CD4-positive, alpha-beta T cell treated with Interleukin-17A for 4 hours (primary cell): ENCODE results near the gene CRLF2.
"Not testable (repeated sequence)": the region's sequence is repeated elsewhere in the genome, so short reads cannot be mapped to it uniquely, and the experiment has no call there.

Source experiments
- DNase-seq: peaks from one replicate; pipeline ENCODE4 v3.0.0-alpha.2; 2020; ENCODE audit warnings: mixed read lengths

CRLF2 gene

GRCh38 chrX:1165535-1166196, 46.8 kb downstream of the CRLF2 start:
- peak; percentile 12 for DNase-seq

GRCh38 chrX:1164322-1165288, 47.8 kb downstream of the CRLF2 start:
- DNase-seq = peak; percentile 8

GRCh38 chrX:1163231-1163630, 49.2 kb downstream of the CRLF2 start:
- no peak for DNase-seq

GRCh38 chrX:1162119-1162916, 50.1 kb downstream of the CRLF2 start:
- no peak for DNase-seq

GRCh38 chrX:1159548-1159947, 52.9 kb downstream of the CRLF2 start:
- DNase-seq = no peak

- not testable (repeated sequence) for DNase-seq
Measured at GRCh38 chrX:1156681-1157455, 55.6 kb downstream of the CRLF2 start.

- DNase-seq = no peak
Measured at GRCh38 chrX:1153940-1154339, 58.5 kb downstream of the CRLF2 start.

GRCh38 chrX:1152090-1152489, 60.4 kb downstream of the CRLF2 start:
- DNase-seq = no peak

GRCh38 chrX:1151378-1152077, 60.9 kb downstream of the CRLF2 start:
- DNase-seq = no peak

- no peak for DNase-seq
Measured at GRCh38 chrX:1150569-1151347, 61.7 kb downstream of the CRLF2 start.

GRCh38 chrX:1147611-1148515, 64.6 kb downstream of the CRLF2 start:
- no peak for DNase-seq

GRCh38 chrX:1144293-1144692, 68.2 kb downstream of the CRLF2 start:
- no peak for DNase-seq
